Panc1 (cell line): ENCODE results near the gene SPOCK1. TPM values are rescaled to one million over a fixed set of nuclear protein-coding genes. Genes with fewer than 3 reads are reported as not detected.

Experiments
- ATAC-seq: fragments of 200-7000 bp; cut with Tn5 transposase; 2 replicates; pipeline ENCODE4 v1.9.1; 2020; ENCODE audit warnings: mild to moderate bottlenecking, moderate library complexity
- BruUV-seq: library from RNA; stranded (reverse); fragments of 400-500 nt; replicated peaks from 2 replicates; lab custom pipeline; 2021; lab: Mats Ljungman, UMichigan
- CTCF ChIA-PET: fragments of 300-600 bp; sonication (Branson Sonifier 250); formaldehyde crosslinking; loops from one replicate; lab custom pipeline; 2022; ENCODE audit warnings: antibody characterized with exemption; lab: Charles Lee
- POLR2A ChIA-PET: fragments of 300-600 bp; sonication (Branson Sonifier 250); formaldehyde crosslinking; loops from one replicate; lab custom pipeline; 2022; ENCODE audit warnings: antibody characterized with exemption; lab: Charles Lee
- DNase-seq: peaks from one replicate; pipeline ENCODE4 v3.0.0-alpha.2; 2010; ENCODE audit warnings: low read depth, low spot score
- H3K27ac ChIP-seq: 2 replicates; pipeline ENCODE4 v1.5.1; 2011; ENCODE audit warnings: mild to moderate bottlenecking, low read length, inconsistent platforms
- H3K27me3 ChIP-seq: fragments of 200-500 bp; sonication (Bioruptor generic); 2 replicates; pipeline ENCODE4 v1.6.0; 2014; ENCODE audit warnings: low read length, inconsistent platforms; ENCODE audit not compliant: control insufficient read depth, insufficient read depth
- H3K36me3 ChIP-seq: fragments of 200-500 bp; sonication (Bioruptor generic); 2 replicates; pipeline ENCODE4 v1.5.1; 2014; ENCODE audit warnings: inconsistent platforms, mild to moderate bottlenecking, low read length, moderate library complexity; ENCODE audit not compliant: control insufficient read depth, insufficient read depth
- H3K4me1 ChIP-seq: 2 replicates; pipeline ENCODE4 v1.5.1; 2011; ENCODE audit warnings: inconsistent platforms, mild to moderate bottlenecking, low read length, moderate library complexity; ENCODE audit not compliant: control insufficient read depth, insufficient read depth
- H3K4me3 ChIP-seq, 2 experiments: 2 replicates each; pipeline ENCODE4 v1.5.1; 2011 to 2012; ENCODE audit warnings: low read depth in 2 of 2, low read length in 2 of 2, mild to moderate bottlenecking in 2 of 2, inconsistent platforms in 1 of 2, moderate library complexity in 1 of 2
- H3K9me3 ChIP-seq: fragments of 200-500 bp; sonication (Bioruptor generic); 2 replicates; pipeline ENCODE4 v1.5.1; 2014; ENCODE audit warnings: low read depth, mild to moderate bottlenecking, inconsistent platforms, low read length, moderate library complexity; ENCODE audit not compliant: control insufficient read depth, insufficient read depth
- CTCF ChIP-seq: fragments of 450-650 bp; IDR thresholded peaks from 2 replicates; pipeline ENCODE4 v1.5.1; 2017; ENCODE audit warnings: mild to moderate bottlenecking
- POLR2AphosphoS5 ChIP-seq: IDR thresholded peaks from 2 replicates; pipeline ENCODE4 v1.6.1; 2012; ENCODE audit warnings: mild to moderate bottlenecking, low read depth, low read length, moderate library complexity
- REST ChIP-seq, 2 experiments: IDR thresholded peaks; 2 replicates each; pipeline ENCODE4 v1.6.1; 2011 to 2012; ENCODE audit warnings: low read depth in 2 of 2, control low read depth in 1 of 2, low read length in 1 of 2, mild to moderate bottlenecking in 1 of 2, moderate library complexity in 1 of 2; ENCODE audit not compliant: insufficient read depth in 1 of 2
- SIN3A ChIP-seq: IDR thresholded peaks from 2 replicates; pipeline ENCODE4 v1.6.1; 2012; ENCODE audit warnings: low read depth, mild to moderate bottlenecking, low read length, moderate library complexity, borderline replicate concordance; ENCODE audit not compliant: insufficient read depth
- TCF7L2 ChIP-seq: IDR thresholded peaks from 2 replicates; pipeline ENCODE4 v1.6.1; 2011; ENCODE audit warnings: mild to moderate bottlenecking, low read depth, low read length, inconsistent platforms
- in situ Hi-C: cut with HindIII; loops from 2 replicates; pipeline ENCODE4 v1.10.0; 2016; ENCODE audit warnings: low sequenced_read_pairs, low pct_unique_long_range_greater_than_20kb
- intact Hi-C: fragments of 100-400 bp; cut with micrococcal nuclease; formaldehyde crosslinking; loops from one replicate; pipeline ENCODE4 v1.10.0; 2022; ENCODE audit not compliant: unreplicated experiment
- total RNA-seq: library from RNA; stranded (reverse); gene quantifications from one replicate; pipeline ENCODE4 v1.2.1, GENCODE V29; 2021; ENCODE audit not compliant: unreplicated experiment

SPOCK1 gene
- total RNA-seq, 1 experiment from 2014 or later: 15.6 TPM

GRCh38 chr5:137481596-137481995, 17.5 kb downstream of the SPOCK1 start:
- Histone ChIP-seq H3K27me3 (no peaks in the 10 kb centered on the region), H3K36me3 (no peaks in the 10 kb centered on the region), H3K4me3 (no peak overlapping the region), H3K27ac (no peak overlapping the region), H3K4me1 (no peaks in the 10 kb centered on the region), H3K9me3 (no peaks in the 10 kb centered on the region)
- no peak for TF ChIP-seq TCF7L2
- no peak for TF ChIP-seq CTCF
- no peak for TF ChIP-seq POLR2AphosphoS5
- TF ChIP-seq REST (IDR thresholded peaks at IDR 0.05; ENCODE audit: insufficient read depth in 1 of 2, low read depth in 2 of 2, low read length in 1 of 2): no peak
- no peak for TF ChIP-seq SIN3A
- no peak for ATAC-seq
- no TSS peak for BruUV-seq
- no peak for DNase-seq
- in situ Hi-C loops (no loop called here), intact Hi-C loops (no loop called here)
- ChIA-PET CTCF (no interaction called here), POLR2A (no interaction called here)

- H3K27ac ChIP-seq: no peak overlapping the region
- H3K4me3 ChIP-seq: no peak overlapping the region
- ATAC-seq (no peak), DNase-seq (no peak)
- H3K4me1 ChIP-seq: no peaks in the 10 kb centered on the region
- H3K36me3 ChIP-seq: no peaks in the 10 kb centered on the region
- in situ Hi-C loops: no loop called here
- H3K27me3 ChIP-seq: 0 out of 2 replicates have a peak, but pooled peaks cover 2% of the 10 kb centered on the region
- POLR2A ChIA-PET: no interaction called here
- no TSS peak for BruUV-seq
- TF ChIP-seq CTCF (no peak), TCF7L2 (no peak), POLR2AphosphoS5 (no peak), REST (IDR thresholded peaks at IDR 0.05; ENCODE audit: insufficient read depth in 1 of 2, low read depth in 2 of 2, low read length in 1 of 2) (no peak), SIN3A (no peak)
- no peaks in the 10 kb centered on the region for H3K9me3 ChIP-seq
- CTCF ChIA-PET: no interaction called here
- intact Hi-C loops: no loop called here
Observed at GRCh38 chr5:137478043-137478442, 21.1 kb downstream of the SPOCK1 start.
